Measurements from ENCODE around the gene TMEM138.

GRCh38 chr11:61378713-61379313 lies 16.6 kb downstream of the TMEM138 start:
- TF ChIP-seq POLR2A (IDR thresholded peaks at IDR 0.05), result no peak
- TF ChIP-seq, protein P1, sequence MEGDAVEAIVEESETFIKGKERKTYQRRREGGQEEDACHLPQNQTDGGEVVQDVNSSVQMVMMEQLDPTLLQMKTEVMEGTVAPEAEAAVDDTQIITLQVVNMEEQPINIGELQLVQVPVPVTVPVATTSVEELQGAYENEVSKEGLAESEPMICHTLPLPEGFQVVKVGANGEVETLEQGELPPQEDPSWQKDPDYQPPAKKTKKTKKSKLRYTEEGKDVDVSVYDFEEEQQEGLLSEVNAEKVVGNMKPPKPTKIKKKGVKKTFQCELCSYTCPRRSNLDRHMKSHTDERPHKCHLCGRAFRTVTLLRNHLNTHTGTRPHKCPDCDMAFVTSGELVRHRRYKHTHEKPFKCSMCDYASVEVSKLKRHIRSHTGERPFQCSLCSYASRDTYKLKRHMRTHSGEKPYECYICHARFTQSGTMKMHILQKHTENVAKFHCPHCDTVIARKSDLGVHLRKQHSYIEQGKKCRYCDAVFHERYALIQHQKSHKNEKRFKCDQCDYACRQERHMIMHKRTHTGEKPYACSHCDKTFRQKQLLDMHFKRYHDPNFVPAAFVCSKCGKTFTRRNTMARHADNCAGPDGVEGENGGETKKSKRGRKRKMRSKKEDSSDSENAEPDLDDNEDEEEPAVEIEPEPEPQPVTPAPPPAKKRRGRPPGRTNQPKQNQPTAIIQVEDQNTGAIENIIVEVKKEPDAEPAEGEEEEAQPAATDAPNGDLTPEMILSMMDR (IDR thresholded peaks at IDR 0.05 in 4 of 5, conservative IDR thresholded peaks at IDR 0.05 in 1 of 5), result no peak

All from gastrocnemius medialis (tissue), 4 donors.